NB4 (cell line): ENCODE data around the gene NKD1.

Source experiments
- CTCF ChIP-seq: IDR thresholded peaks from one replicate; pipeline ENCODE4 v1.5.1; 2012; ENCODE audit warnings: low read depth, low read length
- POLR2A ChIP-seq: IDR thresholded peaks from 2 replicates; pipeline ENCODE4 v1.6.1; 2011; ENCODE audit warnings: mild to moderate bottlenecking; ENCODE audit not compliant: insufficient read length; ENCODE audit errors: extremely low read depth

- TF ChIP-seq POLR2A (no peak), CTCF (no peak)
Measured at GRCh38 chr16:50616386-50616785, 68.2 kb downstream of the NKD1 start.
